Measurements from ENCODE around the gene GAS7. TPM values are rescaled to one million over a fixed set of nuclear protein-coding genes. Genes with fewer than 3 reads are reported as not detected.

The GAS7 gene
- total RNA-seq, 3 donors from 2014 or later (not counting 1 experiment from before 2014, with no cell fraction given): 70.7 to 89.1 (median 84.8) TPM

DNA sequence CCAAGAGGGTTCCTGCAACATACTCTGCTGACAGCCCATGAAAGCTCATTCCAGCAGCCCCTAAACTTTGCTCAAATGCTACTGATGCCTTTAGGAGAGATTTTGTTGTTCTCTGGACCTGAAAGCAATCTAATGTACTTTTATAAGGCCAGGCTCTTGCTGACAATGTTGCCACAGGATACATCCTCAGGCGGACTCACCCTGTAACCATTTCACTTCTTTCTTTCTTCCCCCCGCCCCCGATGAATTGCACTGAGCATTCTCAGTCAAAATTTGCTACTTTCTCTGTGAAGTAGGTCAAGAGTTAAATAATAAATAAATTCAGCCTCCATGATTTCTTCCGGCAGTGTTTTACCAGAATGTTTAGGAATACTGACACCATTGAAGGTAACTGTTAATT is 1.5 kb downstream of the GAS7 start:
- Histone ChIP-seq H3K9me3 (ENCODE audit: control insufficient read depth, insufficient read depth, low read length) (peaks cover 13% of the 10 kb centered on the region), H3K27ac (ENCODE audit: low read length) (no peak overlapping the region), H3K27me3 (ENCODE audit: control insufficient read depth, insufficient read depth, low read length) (no peaks in the 10 kb centered on the region), H3K36me3 (ENCODE audit: control insufficient read depth, insufficient read depth, low read length) (no peaks in the 10 kb centered on the region), H3K4me1 (ENCODE audit: control insufficient read depth, insufficient read depth, low read length) (peaks cover 30% of the 10 kb centered on the region), H3K4me3 (ENCODE audit: low read length) (no peak overlapping the region)
- H3K4me1 Mint-ChIP-seq: peaks cover 19 to 34% of the 10 kb centered on the region in 2 donors
- no peak overlapping the region for H3K27ac Mint-ChIP-seq
- peaks cover 2 to 13% of the 10 kb centered on the region in 2 donors for H3K9me3 Mint-ChIP-seq
- TF ChIP-seq CTCF (IDR thresholded peaks at IDR 0.05): no peak
- DNase-seq: no peak
- H3K4me3 Mint-ChIP-seq: peak overlapping the region; percentile 41
- intact Hi-C loops (cut with micrococcal nuclease): loop anchor here (1.0 kb wide), 1 partner anchor 26 kb away; no protein-coding TSS in a partner anchor
- no peak for ATAC-seq
- WGBS (ENCODE audit: insufficient coverage): 83% methylated on average over 2 of the region's 4 CpGs
- H3K27me3 Mint-ChIP-seq (ENCODE audit: low read depth in 2 of 2): peaks cover 15 to 27% of the 10 kb centered on the region in 2 donors
- peaks cover 9% of the 10 kb centered on the region for H3K36me3 Mint-ChIP-seq

DNA sequence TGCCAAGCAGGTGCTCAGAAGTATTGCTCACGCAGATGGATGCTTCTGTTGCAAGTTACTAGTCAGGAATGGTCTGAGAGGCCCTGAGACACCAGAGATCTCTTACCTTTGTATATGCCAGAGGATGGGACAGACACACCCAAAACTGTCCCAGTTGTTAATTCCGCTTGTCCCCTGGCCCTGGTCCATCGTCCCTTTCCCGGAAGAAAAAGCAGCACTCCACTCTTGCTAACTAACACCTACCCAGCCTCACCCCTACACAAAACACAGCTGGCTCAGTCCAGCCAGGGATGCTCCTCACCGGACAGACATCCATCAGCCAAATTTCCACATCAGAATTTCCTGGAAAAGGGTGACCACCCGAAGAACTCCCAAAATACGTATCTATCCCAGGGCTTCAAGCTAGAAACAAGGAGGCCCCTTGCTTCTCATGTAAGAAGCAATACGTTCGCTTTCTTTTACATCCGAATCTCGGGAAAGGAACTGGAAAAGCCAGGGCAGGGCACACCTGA is 2.0 kb downstream of the GAS7 start:
- DNase-seq (no peak), ATAC-seq (no peak)
- Histone ChIP-seq H3K36me3 (ENCODE audit: control insufficient read depth, insufficient read depth, low read length) (no peaks in the 10 kb centered on the region), H3K4me1 (ENCODE audit: control insufficient read depth, insufficient read depth, low read length) (peaks cover 30% of the 10 kb centered on the region), H3K27ac (ENCODE audit: low read length) (no peak overlapping the region), H3K4me3 (ENCODE audit: low read length) (no peak overlapping the region), H3K27me3 (ENCODE audit: control insufficient read depth, insufficient read depth, low read length) (no peaks in the 10 kb centered on the region), H3K9me3 (ENCODE audit: control insufficient read depth, insufficient read depth, low read length) (peaks cover 13% of the 10 kb centered on the region)
- Mint-ChIP-seq H3K9me3 (peaks cover 2 to 13% of the 10 kb centered on the region in 2 donors), H3K4me1 (peaks cover 19 to 34% of the 10 kb centered on the region in 2 donors), H3K36me3 (peaks cover 9% of the 10 kb centered on the region), H3K27me3 (ENCODE audit: low read depth in 2 of 2) (peaks cover 15 to 24% of the 10 kb centered on the region in 2 donors), H3K4me3 (peak overlapping the region; percentile 41), H3K27ac (peak overlapping the region in 1 of 2 donors; percentile 6)
- WGBS (ENCODE audit: insufficient coverage): 94% methylated on average over 11 of the region's 11 CpGs
- intact Hi-C loops (cut with micrococcal nuclease): no loop called here
- no peak for TF ChIP-seq CTCF (IDR thresholded peaks at IDR 0.05)

DNA sequence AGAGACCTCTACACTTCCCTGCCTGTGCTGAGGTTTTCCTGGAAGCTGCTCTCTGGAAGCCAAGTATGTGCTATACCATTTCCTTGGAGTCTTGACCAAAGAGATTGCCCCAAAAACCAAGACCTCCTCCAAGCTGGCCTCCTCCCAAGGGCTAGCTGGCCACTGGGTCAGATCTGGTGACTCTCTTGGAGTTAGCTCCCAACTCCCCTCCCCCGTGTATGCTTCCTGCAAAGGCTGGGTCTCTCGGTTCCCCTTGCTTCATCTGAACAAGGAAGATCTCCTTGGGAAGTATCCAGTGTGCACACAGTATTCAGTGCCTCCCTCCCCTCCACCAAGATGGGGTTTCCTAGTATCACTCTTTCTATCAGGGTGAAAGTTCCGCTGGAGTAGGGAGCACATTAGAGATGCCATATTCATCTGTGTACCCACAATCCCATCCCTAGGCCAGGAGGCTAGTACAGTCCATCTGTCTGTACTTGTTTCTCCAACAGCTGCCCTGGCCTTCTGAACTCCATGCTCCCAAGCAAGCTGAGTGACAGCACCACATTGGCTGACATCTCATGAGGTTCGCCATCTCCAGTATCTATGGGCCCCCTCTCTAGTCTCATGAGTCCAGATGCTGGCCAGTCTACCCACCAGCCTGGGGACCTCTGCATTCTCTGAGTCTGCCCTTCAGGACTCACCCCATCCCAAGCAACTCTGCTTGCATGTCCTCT is 3.2 kb downstream of the GAS7 start:
- H3K27ac ChIP-seq (ENCODE audit: low read length): no peak overlapping the region
- 98% methylated on average over 4 of the region's 4 CpGs for WGBS (ENCODE audit: insufficient coverage)
- H3K27me3 ChIP-seq (ENCODE audit: control insufficient read depth, insufficient read depth, low read length): no peaks in the 10 kb centered on the region
- Mint-ChIP-seq H3K27ac (no peak overlapping the region), H3K9me3 (peaks cover 2 to 13% of the 10 kb centered on the region in 2 donors), H3K27me3 (ENCODE audit: low read depth in 2 of 2) (peaks cover 8 to 12% of the 10 kb centered on the region in 2 donors), H3K4me1 (peaks cover 18 to 34% of the 10 kb centered on the region in 2 donors), H3K36me3 (peaks cover 9% of the 10 kb centered on the region), H3K4me3 (no peak overlapping the region)
- no peak for ATAC-seq
- no peak for DNase-seq
- no peak overlapping the region for H3K4me3 ChIP-seq (ENCODE audit: low read length)
- intact Hi-C loops (cut with micrococcal nuclease): no loop called here
- TF ChIP-seq CTCF (IDR thresholded peaks at IDR 0.05): no peak
- peaks cover 13% of the 10 kb centered on the region for H3K9me3 ChIP-seq (ENCODE audit: control insufficient read depth, insufficient read depth, low read length)
- H3K36me3 ChIP-seq (ENCODE audit: control insufficient read depth, insufficient read depth, low read length): no peaks in the 10 kb centered on the region
- H3K4me1 ChIP-seq (ENCODE audit: control insufficient read depth, insufficient read depth, low read length): peaks cover 30% of the 10 kb centered on the region

All from natural killer cell (primary cell).